GM19099 (cell line): ENCODE results near the gene C1QL1.

Experiments
- POLR2A ChIP-seq: IDR thresholded peaks from 3 replicates; pipeline ENCODE4 v1.6.1; 2011; ENCODE audit warnings: low read depth; ENCODE audit not compliant: insufficient read length; ENCODE audit errors: extremely low read depth

Gene C1QL1

DNA sequence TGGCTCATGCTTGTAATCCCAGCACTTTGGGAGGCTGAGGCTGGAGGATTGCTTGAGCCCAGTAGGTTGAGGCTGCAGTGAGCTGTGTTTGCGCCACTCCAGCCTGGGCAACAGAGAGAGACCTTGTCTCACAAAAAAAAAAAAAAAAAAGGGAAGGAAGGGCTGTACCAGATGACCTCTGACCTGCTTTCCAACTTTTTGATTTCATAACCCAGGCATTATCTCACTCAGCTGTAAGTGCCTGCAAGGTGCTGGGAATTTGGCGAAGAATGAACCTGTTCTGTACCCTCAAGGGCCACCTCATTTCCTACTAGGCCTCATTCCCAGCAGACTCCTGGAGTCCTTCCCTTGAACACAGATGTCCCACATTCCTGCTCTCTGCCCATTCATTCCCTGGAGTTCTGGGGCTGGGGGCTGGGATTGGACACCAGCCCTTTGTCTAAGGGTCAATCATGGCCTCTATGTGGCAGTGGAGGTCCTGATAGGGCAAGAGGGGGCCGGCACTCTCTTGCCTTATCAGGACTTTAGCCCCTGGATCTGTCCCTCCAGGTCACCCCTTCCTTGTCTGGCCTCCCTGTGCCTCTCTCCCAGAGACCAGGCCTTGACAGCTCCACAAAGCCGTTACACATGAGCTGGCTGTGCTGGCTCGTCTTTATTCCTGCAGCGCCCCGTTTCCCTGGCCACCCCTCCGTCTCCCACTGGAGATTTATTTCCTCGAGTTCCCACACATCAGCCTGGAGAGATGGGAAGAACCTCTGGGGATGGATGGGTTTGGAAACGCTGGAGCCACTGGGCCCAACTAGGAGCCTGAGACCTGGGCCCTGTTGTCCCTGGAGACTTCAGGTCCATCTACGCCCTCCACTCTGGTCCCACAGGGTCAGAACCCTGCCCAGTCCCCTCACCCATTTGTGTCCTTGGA is 52.0 kb downstream of the C1QL1 start:
- TF ChIP-seq POLR2A: no peak

DNA sequence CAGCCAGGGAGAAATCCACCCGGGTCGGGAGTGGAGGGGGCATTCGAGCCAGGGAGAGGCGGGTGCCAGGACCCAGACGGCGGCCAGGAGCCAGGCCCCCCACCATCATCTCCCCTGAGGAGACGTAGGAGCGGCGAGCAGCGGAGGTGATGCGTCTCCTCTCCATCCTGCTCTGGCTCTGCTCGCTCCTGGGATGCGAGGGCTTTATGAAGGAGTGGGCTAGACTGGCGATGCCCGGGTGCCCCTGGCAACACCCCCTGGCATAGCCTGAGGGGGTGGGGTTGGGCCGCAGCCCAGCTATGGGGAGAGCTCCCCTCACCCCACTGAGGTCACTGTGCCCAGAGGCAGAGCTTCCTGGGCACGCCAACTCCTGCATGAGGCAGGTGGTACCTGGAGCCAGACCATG is 52.8 kb downstream of the C1QL1 start, which contains the start of gene GFAP:
GFAP (minus strand) TSS at position 180 of the 406 bp plus-strand sequence; CDS start at position 166, 14 bp downstream.
- TF ChIP-seq POLR2A: no peak

DNA sequence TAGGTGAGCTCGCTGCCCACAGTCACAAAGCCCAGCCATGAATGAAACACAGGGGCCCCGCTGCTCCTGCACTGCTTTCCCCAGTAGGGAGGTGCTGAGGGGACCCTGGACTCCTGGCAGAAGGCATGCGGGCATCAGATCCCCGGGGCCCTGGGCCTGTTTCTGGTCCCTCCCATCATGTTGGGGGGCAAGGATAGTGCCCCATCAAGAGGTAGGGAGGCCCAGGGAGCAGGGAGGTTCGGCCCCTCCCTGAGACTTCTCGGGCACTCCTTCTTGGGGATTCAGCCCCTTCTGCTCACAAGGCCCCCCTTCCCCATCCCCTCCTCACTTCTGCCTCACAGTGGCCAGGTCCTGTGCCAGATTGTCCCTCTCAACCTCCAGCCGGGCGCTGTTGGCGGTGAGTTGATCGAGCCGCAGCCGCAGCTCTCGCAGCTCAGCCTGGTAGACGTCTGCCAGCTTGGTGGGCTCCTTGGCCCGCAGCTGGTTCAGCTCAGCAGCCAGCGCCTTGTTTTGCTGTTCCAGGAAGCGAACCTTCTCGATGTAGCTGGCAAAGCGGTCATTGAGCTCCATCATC is 53.3 kb downstream of the C1QL1 start:
- no peak for TF ChIP-seq POLR2A

DNA sequence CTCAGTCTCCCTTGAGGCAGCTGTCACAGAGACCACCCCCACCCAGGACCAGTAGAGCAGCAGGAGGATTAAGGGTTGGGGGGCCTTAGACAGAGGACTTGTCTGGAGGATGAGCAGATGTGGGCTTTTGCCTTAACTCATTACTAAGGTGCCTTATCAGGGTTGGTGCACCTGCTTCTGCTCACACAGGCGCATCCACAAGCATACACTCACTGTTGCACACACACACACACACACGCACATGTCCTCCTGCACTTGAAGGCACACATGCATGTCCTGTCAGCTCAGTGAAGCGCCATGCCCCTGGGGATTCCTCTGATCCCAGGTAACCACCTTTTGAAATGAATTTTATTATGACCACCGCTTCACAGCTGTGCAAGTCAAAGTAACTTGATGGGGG is 54.0 kb downstream of the C1QL1 start:
- TF ChIP-seq POLR2A: no peak

DNA sequence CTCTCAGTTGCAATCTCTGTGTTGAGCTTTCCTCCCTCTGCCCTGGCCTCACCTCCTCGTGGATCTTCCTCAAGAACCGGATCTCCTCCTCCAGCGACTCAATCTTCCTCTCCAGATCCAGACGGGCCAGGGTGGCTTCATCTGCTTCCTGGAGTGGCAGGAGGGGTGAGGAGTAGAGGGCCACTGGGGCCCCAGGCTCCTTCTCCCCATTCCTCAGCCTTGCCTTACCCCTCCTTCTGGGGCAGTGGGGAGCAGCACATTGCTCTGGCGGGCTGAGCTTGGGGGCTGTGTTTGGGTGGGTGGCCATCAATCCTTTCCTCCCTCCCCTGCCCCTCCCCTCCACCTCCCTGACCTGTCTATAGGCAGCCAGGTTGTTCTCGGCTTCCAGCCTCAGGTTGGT is 54.4 kb downstream of the C1QL1 start:
- TF ChIP-seq POLR2A: no peak

DNA sequence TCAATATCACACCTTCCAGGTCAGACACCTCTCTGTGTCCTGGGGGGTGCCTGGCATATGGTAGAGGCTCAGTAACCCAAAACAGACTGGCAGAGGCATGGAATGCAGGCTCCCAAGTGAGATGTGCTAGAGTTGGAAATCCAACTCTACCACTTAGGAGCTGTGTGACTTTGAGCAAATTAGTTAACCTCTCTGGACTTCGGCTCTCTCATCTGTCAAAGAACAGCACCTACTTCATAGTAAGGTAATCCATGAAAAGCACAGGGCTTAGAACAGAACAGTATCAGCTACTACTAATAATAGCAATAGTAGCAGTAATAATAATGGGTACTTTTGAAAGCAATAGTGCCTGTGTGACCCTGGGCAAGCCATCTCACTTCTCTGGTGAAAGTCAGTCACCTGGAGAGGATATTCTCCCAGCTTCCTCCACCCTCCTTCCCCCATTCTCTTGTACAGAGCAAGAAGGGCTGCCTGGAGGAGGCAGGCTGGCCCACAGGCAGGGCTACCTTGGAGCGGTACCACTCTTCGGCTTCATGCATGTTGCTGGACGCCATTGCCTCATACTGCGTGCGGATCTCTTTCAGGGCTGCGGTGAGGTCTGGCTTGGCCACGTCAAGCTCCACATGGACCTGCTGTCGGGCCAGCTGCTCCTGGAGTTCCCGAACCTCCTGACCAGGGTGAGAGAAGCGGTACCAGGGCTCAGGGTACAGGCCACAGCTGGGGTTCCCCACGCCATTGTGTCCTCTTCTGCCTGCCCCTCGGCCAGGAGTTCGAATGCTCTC is 55.1 kb downstream of the C1QL1 start:
- TF ChIP-seq POLR2A: no peak

DNA sequence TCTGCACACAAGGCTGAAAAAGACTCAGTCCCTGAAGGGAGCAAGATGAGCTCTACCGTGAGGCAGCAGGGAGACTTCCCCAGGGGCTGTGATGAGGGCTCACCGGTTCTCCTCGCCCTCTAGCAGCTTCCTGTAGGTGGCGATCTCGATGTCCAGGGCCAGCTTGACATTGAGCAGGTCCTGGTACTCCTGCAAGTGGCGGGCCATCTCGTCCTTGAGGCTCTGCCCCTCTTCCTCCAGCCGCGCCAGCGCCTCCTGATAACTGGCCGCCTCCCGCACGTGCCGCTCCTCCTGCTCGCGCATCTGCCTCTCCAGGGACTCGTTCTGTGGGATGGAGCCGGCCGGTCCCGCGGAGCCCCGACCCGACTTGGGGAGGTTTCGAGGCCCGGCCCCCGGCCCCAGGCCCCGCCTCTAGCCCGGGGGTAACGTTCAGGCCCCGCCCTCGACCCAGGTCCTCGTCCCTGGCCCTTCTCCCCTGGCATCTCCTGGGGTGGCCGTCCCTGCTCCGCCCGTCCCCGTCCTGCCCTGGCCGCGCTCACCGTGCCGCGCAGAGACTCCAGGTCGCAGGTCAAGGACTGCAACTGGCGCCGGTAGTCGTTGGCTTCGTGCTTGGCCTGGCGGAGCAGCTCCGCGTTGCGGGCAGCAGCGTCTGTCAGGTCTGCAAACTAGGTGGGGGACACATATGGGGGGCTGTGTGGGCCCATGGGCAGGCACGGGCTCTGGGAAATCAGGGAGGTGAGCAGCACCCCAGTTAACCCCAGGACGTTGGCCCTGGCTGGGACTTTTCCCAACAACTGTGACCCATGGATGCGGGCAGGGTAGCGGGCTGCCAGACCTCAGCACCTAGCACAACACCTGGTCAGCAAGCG is 56.7 kb downstream of the C1QL1 start:
- no peak for TF ChIP-seq POLR2A

DNA sequence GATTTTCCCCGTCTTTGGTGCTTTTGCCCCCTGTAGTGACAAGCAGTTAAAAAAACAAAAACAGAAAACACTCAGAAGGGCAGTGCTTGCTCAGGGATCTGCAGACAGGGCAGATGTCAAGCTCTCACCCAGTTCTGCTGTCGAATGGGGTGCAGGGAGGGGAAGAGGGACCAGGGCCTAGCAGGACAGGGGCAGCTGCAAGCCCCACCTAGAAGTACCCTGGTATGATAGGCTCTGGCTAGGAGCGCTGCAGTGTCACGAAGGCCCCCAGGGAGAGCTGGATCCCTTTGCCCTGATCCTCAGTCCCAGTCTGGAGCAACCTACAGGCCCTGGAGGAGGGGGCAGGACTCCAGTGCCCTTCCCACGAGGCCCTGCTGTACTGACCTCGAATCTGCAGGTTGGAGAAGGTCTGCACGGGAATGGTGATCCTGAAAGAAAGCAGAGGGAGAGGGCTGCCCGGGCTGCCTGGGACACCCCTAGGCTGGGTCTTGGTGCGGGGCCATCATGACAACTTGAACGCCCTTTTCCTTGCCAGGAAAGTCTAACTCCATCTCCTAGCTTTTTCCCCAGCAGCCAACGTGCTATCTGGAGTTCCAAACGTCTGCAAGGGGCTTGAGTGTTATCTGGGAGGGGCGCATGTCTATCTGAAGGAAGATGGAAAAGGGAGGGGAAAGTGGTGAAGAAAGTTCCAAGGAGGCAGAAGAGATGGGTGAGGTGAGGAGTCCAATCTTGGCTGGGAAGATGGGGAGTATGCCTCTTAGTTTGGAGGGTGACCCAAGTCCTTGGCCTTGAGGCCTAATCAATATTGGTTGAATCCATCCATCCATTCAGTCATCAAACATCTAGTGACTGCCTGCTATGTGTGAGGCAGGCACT is 57.6 kb downstream of the C1QL1 start:
- TF ChIP-seq POLR2A: no peak
